Upper lobe of right lung (tissue), 1 donor: ENCODE measurements around the gene OR10AD1. TPM values are rescaled to one million over a fixed set of nuclear protein-coding genes. Genes with fewer than 3 reads are reported as not detected.
"Not testable (repeated sequence)": the region's sequence is repeated elsewhere in the genome, so short reads cannot be mapped to it uniquely, and the experiment has no call there.

ENCODE experiments used
- ATAC-seq: fragments of 200-7000 bp; cut with Tn5 transposase; one replicate; pipeline ENCODE4 v1.9.1; 2020; ENCODE audit warnings: mild to moderate bottlenecking, moderate library complexity
- DNase-seq: peaks from one replicate; pipeline ENCODE4 v3.0.0-alpha.2; 2020
- H3K27ac ChIP-seq: fragments of 200-600 bp; one replicate; pipeline ENCODE4 v1.8.0; 2022
- H3K27me3 ChIP-seq: fragments of 200-600 bp; one replicate; pipeline ENCODE4 v1.8.0; 2022; ENCODE audit warnings: mild to moderate bottlenecking
- H3K36me3 ChIP-seq: fragments of 200-600 bp; one replicate; pipeline ENCODE4 v1.8.0; 2022
- H3K4me1 ChIP-seq: fragments of 200-600 bp; one replicate; pipeline ENCODE4 v1.8.0; 2022
- H3K4me3 ChIP-seq: fragments of 200-600 bp; one replicate; pipeline ENCODE4 v1.8.0; 2022; ENCODE audit warnings: mild to moderate bottlenecking
- H3K9me3 ChIP-seq: fragments of 200-600 bp; one replicate; pipeline ENCODE4 v1.8.0; 2022
- CTCF ChIP-seq: fragments of 200-600 bp; IDR thresholded peaks from one replicate; pipeline ENCODE4 v1.8.0; 2022; ENCODE audit warnings: antibody characterized with exemption
- intact Hi-C: fragments of 100-400 bp; cut with DNase I; formaldehyde crosslinking; loops from one replicate; pipeline ENCODE4 v1.11.0; 2022
- total RNA-seq: library from RNA; stranded (reverse); fragmentation: NEBNext Ultra II Directional; extraction: Animal tissue kit (Norgen Biotek cat#: 25700); gene quantifications from one replicate; pipeline ENCODE4 v1.2.1, GENCODE V29; 2021
- donor health status: DM: no; HTN: yes; CAD: no; lungs with severe emphysema.

The OR10AD1 gene
- total RNA-seq, 1 donor from 2014 or later = not detected

DNA sequence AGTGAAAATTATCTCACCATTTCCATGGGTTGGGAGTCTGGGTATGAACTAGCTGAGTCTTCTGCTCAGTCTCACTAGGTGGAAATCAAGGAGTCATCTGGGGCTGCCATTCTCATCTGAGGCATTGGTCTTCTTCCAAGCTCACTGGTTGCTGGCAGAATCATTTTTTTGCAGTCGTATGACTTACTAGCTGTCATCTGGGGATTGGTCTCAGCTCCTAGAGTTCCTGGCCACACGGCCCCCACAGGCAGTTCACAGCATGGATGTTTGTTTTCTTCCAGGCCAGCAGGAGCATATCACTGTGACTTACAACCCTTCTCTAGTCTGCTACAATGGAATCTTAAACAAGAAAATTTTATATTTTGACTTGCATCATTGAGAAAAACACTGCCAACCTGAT lies 18.6 kb upstream of the OR10AD1 start:
- intact Hi-C loops = no loop called here
- Histone ChIP-seq H3K27ac (no peak overlapping the region), H3K27me3 (peaks cover 3% of the 10 kb centered on the region), H3K4me1 (no peaks in the 10 kb centered on the region), H3K36me3 (no peaks in the 10 kb centered on the region), H3K4me3 (no peak overlapping the region), H3K9me3 (no peaks in the 10 kb centered on the region)
- DNase-seq (no peak), ATAC-seq (no peak)
- no peak for TF ChIP-seq CTCF

DNA sequence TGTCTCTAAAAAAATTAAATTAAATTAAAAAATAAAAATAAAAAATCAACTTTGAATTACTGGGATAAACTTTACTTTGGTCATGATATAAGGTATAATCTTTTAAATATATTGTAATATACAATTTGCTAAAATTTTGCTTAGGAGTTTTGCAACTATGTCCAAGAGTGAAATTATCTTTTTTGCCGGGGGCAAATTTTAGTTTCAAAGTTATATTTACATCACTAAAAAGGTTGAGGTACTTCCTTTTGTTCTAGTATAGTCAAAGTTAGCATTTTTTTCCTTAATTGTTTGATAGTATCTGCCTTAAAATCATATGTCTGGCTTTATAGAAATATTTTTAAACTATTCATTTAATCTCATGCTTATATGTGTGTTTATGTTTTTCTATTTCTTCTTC lies 17.6 kb upstream of the OR10AD1 start:
- no peaks in the 10 kb centered on the region for H3K4me1 ChIP-seq
- DNase-seq (no peak), ATAC-seq (no peak)
- no peaks in the 10 kb centered on the region for H3K9me3 ChIP-seq
- no peak overlapping the region for H3K4me3 ChIP-seq
- no peaks in the 10 kb centered on the region for H3K36me3 ChIP-seq
- intact Hi-C loops = no loop called here
- H3K27ac ChIP-seq = no peak overlapping the region
- no peak for TF ChIP-seq CTCF
- peaks cover 5% of the 10 kb centered on the region for H3K27me3 ChIP-seq

DNA sequence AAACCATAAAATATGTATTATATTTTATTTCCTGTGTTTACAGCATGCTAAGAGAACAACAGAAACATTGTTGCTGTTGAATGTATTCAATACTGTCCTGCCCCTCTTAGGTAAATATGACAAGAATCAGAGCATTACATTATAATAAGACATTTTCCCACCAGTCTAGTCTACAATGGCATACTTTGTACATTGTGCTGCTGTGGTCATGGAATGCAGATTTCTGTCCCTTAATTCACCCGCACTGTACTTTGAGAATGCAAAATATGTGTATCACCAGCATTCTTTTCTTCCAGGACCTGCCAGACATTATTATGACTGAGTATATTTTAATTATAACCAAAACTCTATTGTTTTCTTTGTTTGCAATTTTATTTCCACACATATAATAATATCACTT lies 16.5 kb upstream of the OR10AD1 start:
- intact Hi-C loops = no loop called here
- Histone ChIP-seq H3K27ac (no peak overlapping the region), H3K4me3 (no peak overlapping the region), H3K9me3 (no peaks in the 10 kb centered on the region), H3K36me3 (no peaks in the 10 kb centered on the region), H3K27me3 (peaks cover 5% of the 10 kb centered on the region), H3K4me1 (no peaks in the 10 kb centered on the region)
- no peak for DNase-seq
- no peak for TF ChIP-seq CTCF
- ATAC-seq = no peak

DNA sequence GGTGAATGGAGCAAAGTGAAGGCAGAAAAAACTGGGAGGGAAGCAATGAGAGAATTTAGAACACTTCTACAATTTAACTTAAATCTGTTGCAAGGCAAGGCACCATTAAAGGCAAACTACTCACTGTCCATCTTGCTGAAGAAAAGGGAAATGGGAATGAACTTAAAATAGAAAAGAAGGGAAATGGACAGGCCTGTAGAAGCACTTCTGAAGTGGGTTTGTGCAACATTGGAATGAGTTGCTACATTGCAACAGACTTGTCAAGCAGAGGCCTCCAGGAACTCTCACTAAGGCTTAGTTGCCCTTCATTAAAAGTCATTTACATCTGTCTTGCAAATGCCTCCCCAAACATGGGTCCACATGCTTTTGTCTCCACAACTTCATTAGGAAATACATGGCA lies 13.7 kb upstream of the OR10AD1 start:
- Histone ChIP-seq H3K4me1 (no peaks in the 10 kb centered on the region), H3K36me3 (no peaks in the 10 kb centered on the region), H3K9me3 (no peaks in the 10 kb centered on the region), H3K27me3 (peaks cover 5% of the 10 kb centered on the region), H3K4me3 (no peak overlapping the region), H3K27ac (no peak overlapping the region)
- intact Hi-C loops = no loop called here
- DNase-seq (no peak), ATAC-seq (peak; percentile 81)
- TF ChIP-seq CTCF = no peak

GRCh38 chr12:48209495-48209894 lies 6.4 kb upstream of the OR10AD1 start:
- H3K27ac ChIP-seq, H3K27me3 ChIP-seq, ATAC-seq, H3K4me1 ChIP-seq, H3K4me3 ChIP-seq, H3K36me3 ChIP-seq, H3K9me3 ChIP-seq, intact Hi-C loops, DNase-seq: not testable (repeated sequence)

- no peaks in the 10 kb centered on the region for H3K27me3 ChIP-seq
- ATAC-seq (no peak), DNase-seq (no peak)
- H3K27ac ChIP-seq = no peak overlapping the region
- peaks cover 25% of the 10 kb centered on the region for H3K4me1 ChIP-seq
- peaks cover 6% of the 10 kb centered on the region for H3K9me3 ChIP-seq
- no peaks in the 10 kb centered on the region for H3K36me3 ChIP-seq
- TF ChIP-seq CTCF = no peak
- H3K4me3 ChIP-seq = no peak overlapping the region
- intact Hi-C loops = no loop called here
Measured at GRCh38 chr12:48202766-48203165, 326 bp downstream of the OR10AD1 start.
